ENCODE results near the gene CFDP1. TPM values are rescaled to one million over a fixed set of nuclear protein-coding genes. Genes with fewer than 3 reads are reported as not detected.

The CFDP1 gene
- total RNA-seq, 2 donors from 2014 or later = 33.6 to 34.7 TPM

GRCh38 chr16:75385507-75386152 is 47.7 kb downstream of the CFDP1 start:
- DNase-seq (no peak), ATAC-seq (no peak)
- no peaks in the 10 kb centered on the region for H3K9me3 ChIP-seq (ENCODE audit: control insufficient read depth, low read length, poor library complexity, severe bottlenecking)
- Mint-ChIP-seq H3K4me1 (peaks cover 34% of the 10 kb centered on the region), H3K4me3 (no peak overlapping the region), H3K27me3 (no peaks in the 10 kb centered on the region), H3K27ac (no peak overlapping the region), H3K36me3 (ENCODE audit: low read depth) (no peaks in the 10 kb centered on the region)

DNA sequence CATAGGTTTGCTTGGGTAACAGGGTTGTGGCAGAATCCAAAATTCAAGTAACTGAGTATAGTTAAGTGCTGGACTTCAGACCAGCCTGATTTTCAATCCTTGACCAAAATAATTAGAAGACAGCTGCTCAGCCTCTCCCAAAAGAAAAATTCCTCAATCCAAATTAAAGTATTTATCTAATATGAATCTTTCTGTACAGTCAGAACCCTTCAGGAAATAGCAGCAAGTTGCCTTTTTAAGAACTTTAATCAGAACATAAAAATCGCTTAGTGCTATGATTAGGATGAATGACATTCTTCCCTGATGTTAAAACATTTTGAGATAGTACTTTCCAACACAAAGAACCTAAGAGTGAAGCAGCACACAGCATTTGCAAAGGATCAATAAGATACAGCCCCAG is 50.2 kb downstream of the CFDP1 start:
- H3K4me1 Mint-ChIP-seq = peaks cover 41% of the 10 kb centered on the region
- ATAC-seq (no peak), DNase-seq (no peak)
- H3K4me3 Mint-ChIP-seq = no peak overlapping the region
- H3K27me3 Mint-ChIP-seq = no peaks in the 10 kb centered on the region
- H3K27ac Mint-ChIP-seq = peak overlapping the region; percentile 41
- no peaks in the 10 kb centered on the region for H3K36me3 Mint-ChIP-seq (ENCODE audit: low read depth)
- no peaks in the 10 kb centered on the region for H3K9me3 ChIP-seq (ENCODE audit: control insufficient read depth, low read length, poor library complexity, severe bottlenecking)

DNA sequence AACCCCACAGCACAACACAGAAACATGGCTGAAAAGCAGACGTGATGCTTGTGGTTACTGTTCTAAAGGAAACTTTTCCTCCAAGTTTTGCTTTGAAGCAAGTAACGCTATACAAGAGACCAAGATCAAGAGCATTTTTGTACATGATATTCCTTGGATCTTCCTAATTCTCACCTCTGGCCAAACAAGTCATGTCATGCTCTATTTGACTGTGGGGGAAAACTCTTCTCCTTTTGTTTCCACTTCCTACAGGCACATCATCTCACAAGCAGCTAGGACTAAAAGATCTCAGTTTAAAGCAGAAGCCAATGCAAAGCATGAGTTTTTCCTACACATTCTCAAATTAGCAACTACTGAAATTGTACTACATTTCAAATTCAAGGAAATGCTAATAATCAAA is 50.7 kb downstream of the CFDP1 start:
- H3K4me1 Mint-ChIP-seq = peaks cover 46% of the 10 kb centered on the region
- H3K27me3 Mint-ChIP-seq = no peaks in the 10 kb centered on the region
- peak overlapping the region; percentile 41 for H3K27ac Mint-ChIP-seq
- H3K4me3 Mint-ChIP-seq = peak overlapping the region; percentile 49
- DNase-seq (no peak), ATAC-seq (no peak)
- H3K9me3 ChIP-seq (ENCODE audit: control insufficient read depth, low read length, poor library complexity, severe bottlenecking) = no peaks in the 10 kb centered on the region
- no peaks in the 10 kb centered on the region for H3K36me3 Mint-ChIP-seq (ENCODE audit: low read depth)

GRCh38 chr16:75380870-75381269 is 52.4 kb downstream of the CFDP1 start:
- DNase-seq (no peak), ATAC-seq (no peak)
- H3K4me3 Mint-ChIP-seq = peak overlapping the region; percentile 78
- H3K27me3 Mint-ChIP-seq = no peaks in the 10 kb centered on the region
- H3K27ac Mint-ChIP-seq = peak overlapping the region; percentile 94
- peaks cover 54% of the 10 kb centered on the region for H3K4me1 Mint-ChIP-seq
- no peaks in the 10 kb centered on the region for H3K9me3 ChIP-seq (ENCODE audit: control insufficient read depth, low read length, poor library complexity, severe bottlenecking)
- no peaks in the 10 kb centered on the region for H3K36me3 Mint-ChIP-seq (ENCODE audit: low read depth)

GRCh38 chr16:75379911-75380847 is 53.1 kb downstream of the CFDP1 start:
- peak overlapping the region; percentile 78 for H3K4me3 Mint-ChIP-seq
- H3K4me1 Mint-ChIP-seq = peaks cover 50% of the 10 kb centered on the region
- DNase-seq (peak; percentile 14 to 23 (median 17)), ATAC-seq (peak; percentile 91)
- H3K36me3 Mint-ChIP-seq (ENCODE audit: low read depth) = no peaks in the 10 kb centered on the region
- no peaks in the 10 kb centered on the region for H3K27me3 Mint-ChIP-seq
- H3K27ac Mint-ChIP-seq = peak overlapping the region; percentile 94
- no peaks in the 10 kb centered on the region for H3K9me3 ChIP-seq (ENCODE audit: control insufficient read depth, low read length, poor library complexity, severe bottlenecking)

GRCh38 chr16:75379339-75379738 is 54.0 kb downstream of the CFDP1 start:
- no peaks in the 10 kb centered on the region for H3K9me3 ChIP-seq (ENCODE audit: control insufficient read depth, low read length, poor library complexity, severe bottlenecking)
- Mint-ChIP-seq H3K27me3 (no peaks in the 10 kb centered on the region), H3K4me1 (peaks cover 50% of the 10 kb centered on the region), H3K4me3 (peak overlapping the region; percentile 57), H3K36me3 (ENCODE audit: low read depth) (no peaks in the 10 kb centered on the region), H3K27ac (peak overlapping the region; percentile 94)
- DNase-seq (no peak), ATAC-seq (no peak)

- Mint-ChIP-seq H3K4me1 (peaks cover 50% of the 10 kb centered on the region), H3K27me3 (no peaks in the 10 kb centered on the region), H3K36me3 (ENCODE audit: low read depth) (no peaks in the 10 kb centered on the region), H3K4me3 (no peak overlapping the region), H3K27ac (peak overlapping the region; percentile 94)
- ATAC-seq (no peak), DNase-seq (no peak)
- no peaks in the 10 kb centered on the region for H3K9me3 ChIP-seq (ENCODE audit: control insufficient read depth, low read length, poor library complexity, severe bottlenecking)
Measured at GRCh38 chr16:75378616-75379015, 54.7 kb downstream of the CFDP1 start.

GRCh38 chr16:75377729-75378386 is 55.4 kb downstream of the CFDP1 start:
- H3K9me3 ChIP-seq (ENCODE audit: control insufficient read depth, low read length, poor library complexity, severe bottlenecking) = no peaks in the 10 kb centered on the region
- H3K36me3 Mint-ChIP-seq (ENCODE audit: low read depth) = no peaks in the 10 kb centered on the region
- no peak overlapping the region for H3K4me3 Mint-ChIP-seq
- no peak for ATAC-seq
- no peak overlapping the region for H3K27ac Mint-ChIP-seq
- H3K27me3 Mint-ChIP-seq = no peaks in the 10 kb centered on the region
- no peak for DNase-seq
- H3K4me1 Mint-ChIP-seq = peaks cover 47% of the 10 kb centered on the region

DNA sequence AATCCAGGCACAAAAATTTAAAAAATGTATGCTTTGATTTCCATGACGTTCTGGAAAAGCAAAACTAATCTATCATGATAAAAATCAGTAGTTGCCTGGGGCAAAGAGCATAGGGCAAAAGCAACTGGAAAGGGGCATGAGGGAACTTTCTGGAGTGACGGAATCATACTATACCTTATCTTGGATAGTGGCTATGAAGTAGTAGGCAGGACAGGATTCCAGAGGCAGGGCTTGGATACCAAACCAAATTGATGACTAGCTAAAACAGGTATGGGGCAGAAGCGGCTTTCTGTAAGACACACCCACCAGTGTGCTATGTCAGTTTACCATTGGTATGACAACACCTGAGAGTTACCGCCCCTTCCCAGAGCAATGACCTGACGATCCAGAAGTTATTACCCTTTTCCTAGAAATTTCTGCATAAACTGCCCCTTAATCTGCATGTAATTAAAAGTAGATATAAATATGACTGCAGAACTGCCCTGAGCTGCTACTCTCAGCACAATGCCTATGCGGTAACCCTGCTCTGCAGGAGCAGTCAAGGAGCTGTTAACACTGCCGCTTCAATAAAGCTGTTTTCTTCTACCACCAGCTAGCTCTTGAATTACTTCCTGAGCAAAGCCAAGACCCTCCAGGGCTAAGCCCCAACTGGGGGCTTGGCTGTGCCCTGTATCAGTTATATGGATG is 56.7 kb downstream of the CFDP1 start:
- ATAC-seq (no peak), DNase-seq (no peak)
- no peaks in the 10 kb centered on the region for H3K27me3 Mint-ChIP-seq
- no peak overlapping the region for H3K4me3 Mint-ChIP-seq
- no peaks in the 10 kb centered on the region for H3K9me3 ChIP-seq (ENCODE audit: control insufficient read depth, low read length, poor library complexity, severe bottlenecking)
- H3K4me1 Mint-ChIP-seq = peaks cover 40% of the 10 kb centered on the region
- no peaks in the 10 kb centered on the region for H3K36me3 Mint-ChIP-seq (ENCODE audit: low read depth)
- no peak overlapping the region for H3K27ac Mint-ChIP-seq

- H3K9me3 ChIP-seq (ENCODE audit: control insufficient read depth, low read length, poor library complexity, severe bottlenecking) = no peaks in the 10 kb centered on the region
- DNase-seq (no peak), ATAC-seq (no peak)
- peaks cover 24% of the 10 kb centered on the region for H3K4me1 Mint-ChIP-seq
- H3K4me3 Mint-ChIP-seq = no peak overlapping the region
- no peak overlapping the region for H3K27ac Mint-ChIP-seq
- no peaks in the 10 kb centered on the region for H3K36me3 Mint-ChIP-seq (ENCODE audit: low read depth)
- no peaks in the 10 kb centered on the region for H3K27me3 Mint-ChIP-seq
Measured at GRCh38 chr16:75374388-75374787, 58.9 kb downstream of the CFDP1 start.

GRCh38 chr16:75372236-75372856 is 61.0 kb downstream of the CFDP1 start:
- ATAC-seq (no peak), DNase-seq (no peak)
- H3K9me3 ChIP-seq (ENCODE audit: control insufficient read depth, low read length, poor library complexity, severe bottlenecking) = no peaks in the 10 kb centered on the region
- H3K27ac Mint-ChIP-seq = no peak overlapping the region
- no peaks in the 10 kb centered on the region for H3K27me3 Mint-ChIP-seq
- H3K4me3 Mint-ChIP-seq = no peak overlapping the region
- H3K4me1 Mint-ChIP-seq = peaks cover 5% of the 10 kb centered on the region
- H3K36me3 Mint-ChIP-seq (ENCODE audit: low read depth) = no peaks in the 10 kb centered on the region

- Mint-ChIP-seq H3K27ac (no peak overlapping the region), H3K27me3 (no peaks in the 10 kb centered on the region), H3K4me1 (no peaks in the 10 kb centered on the region), H3K36me3 (ENCODE audit: low read depth) (peaks cover 2% of the 10 kb centered on the region), H3K4me3 (no peak overlapping the region)
- ATAC-seq (no peak), DNase-seq (no peak)
- H3K9me3 ChIP-seq (ENCODE audit: control insufficient read depth, low read length, poor library complexity, severe bottlenecking) = no peaks in the 10 kb centered on the region
Measured at GRCh38 chr16:75371171-75371570, 62.1 kb downstream of the CFDP1 start.
